GM18498 (cell line): ENCODE data around the gene ITPK1.

Experiments
- ATAC-seq: cut with Tn5 transposase; IDR thresholded peaks from one replicate; pipeline ENCODE4 v1.9.1; 2021; ENCODE audit warnings: mild to moderate bottlenecking, moderate library complexity; ENCODE audit not compliant: unreplicated experiment

ITPK1 gene

DNA sequence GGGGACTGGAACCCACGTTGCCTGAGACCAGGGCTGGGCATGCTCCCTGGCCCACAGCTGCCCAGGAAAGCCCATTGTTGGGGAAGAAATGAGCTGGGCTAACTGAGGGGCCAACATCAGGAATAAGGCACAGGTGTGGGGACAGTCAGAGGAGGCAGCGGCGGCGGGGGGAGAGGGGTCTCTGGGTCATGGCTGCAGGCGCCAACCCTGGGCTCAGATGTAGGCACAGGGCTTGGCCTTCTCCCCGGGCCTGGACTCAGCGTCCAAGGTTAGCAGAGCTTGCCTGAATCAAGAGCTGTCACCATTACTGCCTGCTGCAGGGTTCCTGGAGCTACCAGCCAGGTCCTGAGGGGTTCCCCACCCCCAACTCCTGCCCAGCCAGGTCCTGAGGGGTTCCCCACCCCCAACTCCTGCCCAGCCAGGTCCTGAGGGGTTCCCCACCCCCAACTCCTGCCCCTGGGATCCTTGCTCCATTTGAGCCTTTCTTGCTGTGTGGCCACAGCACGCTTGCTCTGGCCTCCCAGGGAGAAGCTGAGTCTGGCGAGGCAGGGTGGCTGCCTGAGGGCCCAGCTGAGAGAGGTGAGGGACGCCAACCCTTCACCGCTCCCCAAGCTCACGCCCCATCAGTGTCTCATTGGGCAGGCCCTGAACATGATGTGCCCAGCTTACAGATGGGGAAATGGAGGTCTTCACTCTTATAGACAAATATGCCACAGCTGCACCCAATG lies 186.6 kb downstream of the ITPK1 start:
- no peak for ATAC-seq

GRCh38 chr14:92928258-92928629 lies 187.5 kb downstream of the ITPK1 start:
- no peak for ATAC-seq

DNA sequence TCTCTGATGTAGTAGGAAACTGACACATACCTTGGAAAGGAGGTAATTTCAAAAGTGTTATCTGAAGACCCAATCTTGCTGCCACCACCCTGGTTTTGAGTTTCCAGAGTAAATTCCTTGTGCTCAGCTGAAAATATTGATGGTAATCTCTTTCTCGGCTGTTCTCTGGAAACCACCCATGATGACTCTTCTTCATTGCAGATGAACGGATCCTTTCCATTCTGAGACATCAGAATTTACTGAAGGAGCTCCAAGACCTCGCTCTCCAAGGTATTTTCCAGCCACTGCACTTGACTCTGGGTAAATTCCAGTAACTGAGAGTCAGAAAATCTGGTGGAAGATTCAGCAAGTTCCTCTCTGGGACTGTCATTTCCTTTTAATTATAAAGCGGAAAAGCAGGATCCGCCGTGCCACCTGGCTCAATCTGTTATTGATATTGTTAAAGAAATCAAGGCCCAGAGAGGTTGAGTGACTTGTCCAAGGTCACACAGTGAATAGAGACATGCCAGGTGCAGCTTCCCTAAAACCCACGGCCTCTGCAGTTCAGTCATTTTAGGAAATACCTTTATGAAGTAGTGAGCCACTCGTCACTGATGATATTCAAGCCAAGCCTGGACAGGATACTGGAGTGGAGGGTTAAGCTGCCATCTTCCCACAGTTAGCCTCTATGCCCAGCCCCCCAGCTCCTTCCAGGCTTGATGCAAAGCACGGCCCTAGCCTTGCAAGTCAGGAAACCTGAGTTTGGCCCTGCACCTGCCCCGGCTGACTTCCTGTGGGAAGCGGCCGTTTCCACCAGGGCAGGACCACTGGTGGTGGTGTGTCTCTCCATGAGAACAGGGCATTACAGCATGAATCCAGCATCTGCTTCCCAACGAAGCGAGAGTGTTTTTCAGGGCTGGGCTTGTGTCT lies 188.1 kb downstream of the ITPK1 start:
- ATAC-seq, result no peak

GRCh38 chr14:92926931-92927330 lies 188.8 kb downstream of the ITPK1 start:
- ATAC-seq, result no peak

- ATAC-seq, result no peak
Measured at GRCh38 chr14:92926180-92926845, 189.4 kb downstream of the ITPK1 start.

DNA sequence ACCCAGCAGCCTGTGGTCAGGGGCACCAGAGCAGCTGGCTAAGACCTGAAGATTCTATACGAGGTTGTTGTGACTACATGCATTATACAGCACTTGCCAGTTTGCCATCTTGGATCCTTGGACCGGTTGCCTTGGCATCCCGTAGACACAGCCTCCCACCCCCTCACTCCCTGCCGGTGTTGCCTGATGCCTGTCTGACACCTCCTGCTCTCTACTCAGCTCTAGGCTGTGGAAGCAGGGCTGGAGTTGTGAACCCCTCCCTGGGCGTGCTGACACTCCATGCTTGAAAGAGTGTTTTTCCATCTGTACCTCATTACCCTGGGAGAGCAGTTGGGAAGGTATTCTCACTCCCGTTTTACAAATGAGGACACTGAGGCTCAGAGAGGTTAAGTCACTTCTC lies 190.3 kb downstream of the ITPK1 start:
- ATAC-seq, result no peak

DNA sequence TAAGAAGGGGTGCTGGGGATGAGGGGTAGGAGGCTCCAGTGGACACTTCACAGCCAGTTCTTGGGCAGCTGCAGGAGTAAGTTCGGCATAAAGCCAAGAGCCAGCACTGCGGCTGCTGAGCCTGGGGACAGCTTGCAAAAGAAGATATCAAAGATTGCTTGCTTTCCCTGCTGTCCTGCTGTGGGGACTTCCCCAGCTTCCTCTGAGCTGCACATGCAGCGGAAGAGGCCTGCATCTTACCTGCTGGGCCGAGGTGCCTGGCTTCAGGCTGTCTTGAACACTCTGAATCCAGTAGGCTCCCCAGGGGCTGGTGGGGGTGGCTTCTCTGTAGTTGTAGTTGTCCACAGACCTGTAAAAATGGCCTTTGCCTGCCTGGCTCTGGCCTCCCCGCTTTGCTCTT lies 191.5 kb downstream of the ITPK1 start:
- ATAC-seq, result no peak

GRCh38 chr14:92923744-92924103 lies 192.0 kb downstream of the ITPK1 start:
- no peak for ATAC-seq

DNA sequence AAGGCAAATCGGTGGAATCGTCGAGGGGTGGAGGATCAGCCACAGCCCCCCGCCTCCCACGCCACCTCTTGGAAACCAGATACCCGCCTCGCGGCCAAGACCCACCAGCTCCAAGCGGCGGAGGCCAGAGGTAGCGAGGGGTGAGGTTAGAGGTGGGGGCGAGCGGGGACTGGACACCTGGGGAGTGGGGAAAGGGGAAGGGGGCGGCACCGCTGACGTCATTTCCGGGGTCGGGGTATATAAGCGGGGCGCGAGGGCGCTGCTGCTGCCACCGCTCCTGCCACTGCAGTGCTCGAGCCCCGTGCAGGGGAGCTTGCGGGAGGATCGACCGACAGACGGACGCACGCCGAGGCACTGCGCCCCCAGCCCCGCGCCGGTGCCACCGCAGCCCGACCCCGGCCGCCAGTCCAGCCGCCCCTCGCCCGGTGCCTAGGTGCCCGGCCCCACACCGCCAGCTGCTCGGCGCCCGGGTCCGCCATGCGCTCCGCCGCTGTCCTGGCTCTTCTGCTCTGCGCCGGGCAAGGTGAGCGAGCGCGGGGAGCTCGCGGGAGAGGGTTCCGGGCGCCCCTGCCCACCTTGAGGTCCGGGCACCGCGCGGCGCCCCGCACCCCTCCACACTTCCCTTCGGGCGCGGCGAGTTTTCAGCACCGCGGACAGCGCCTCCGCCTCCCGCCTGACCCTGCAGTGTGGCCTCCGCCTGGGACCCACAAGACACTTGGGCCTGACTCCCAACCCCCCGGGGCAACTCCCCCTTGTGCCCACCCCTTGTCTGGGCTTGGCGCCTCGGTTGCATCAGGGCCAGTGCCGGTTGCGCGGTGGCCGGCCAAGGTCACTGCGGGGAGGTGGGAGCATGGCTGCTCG lies 192.6 kb downstream of the ITPK1 start, which contains the start of gene CHGA:
Gene CHGA, plus strand, starts transcription at position 268 of the 861 bp plus-strand sequence. Its CDS starts 210 bp downstream, at position 478.
- ATAC-seq, result no peak

DNA sequence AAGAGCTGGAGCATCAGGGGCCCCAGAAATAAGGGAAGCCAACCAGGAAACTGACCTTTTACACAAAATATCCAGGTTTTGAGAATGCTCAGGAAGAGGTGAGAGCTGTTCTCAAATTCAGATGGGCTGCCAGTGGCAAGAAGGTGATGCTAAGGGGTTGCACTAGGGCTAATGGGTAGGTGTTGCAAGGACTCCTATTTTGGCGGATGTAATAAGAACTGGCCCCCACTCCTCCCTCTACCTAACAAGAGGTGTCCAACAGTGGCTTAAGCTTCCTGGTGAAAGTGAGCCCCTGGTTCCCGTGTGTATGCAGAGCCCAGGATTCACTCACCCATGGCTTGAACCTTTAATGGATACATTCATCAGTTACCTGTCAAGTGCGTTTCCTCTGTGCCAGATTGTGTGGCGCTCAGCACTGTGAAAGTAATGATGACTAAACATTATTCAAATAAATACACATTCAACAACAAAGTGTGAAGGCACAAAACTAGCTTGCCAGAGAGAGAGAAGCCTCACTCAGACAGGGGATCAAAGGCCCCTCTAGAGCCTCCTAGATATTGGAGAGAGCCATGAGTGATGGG lies 193.5 kb downstream of the ITPK1 start:
- ATAC-seq, result no peak

- no peak for ATAC-seq
Measured at GRCh38 chr14:92920001-92920400, 195.7 kb downstream of the ITPK1 start.

GRCh38 chr14:92917956-92918355 lies 197.8 kb downstream of the ITPK1 start:
- no peak for ATAC-seq

DNA sequence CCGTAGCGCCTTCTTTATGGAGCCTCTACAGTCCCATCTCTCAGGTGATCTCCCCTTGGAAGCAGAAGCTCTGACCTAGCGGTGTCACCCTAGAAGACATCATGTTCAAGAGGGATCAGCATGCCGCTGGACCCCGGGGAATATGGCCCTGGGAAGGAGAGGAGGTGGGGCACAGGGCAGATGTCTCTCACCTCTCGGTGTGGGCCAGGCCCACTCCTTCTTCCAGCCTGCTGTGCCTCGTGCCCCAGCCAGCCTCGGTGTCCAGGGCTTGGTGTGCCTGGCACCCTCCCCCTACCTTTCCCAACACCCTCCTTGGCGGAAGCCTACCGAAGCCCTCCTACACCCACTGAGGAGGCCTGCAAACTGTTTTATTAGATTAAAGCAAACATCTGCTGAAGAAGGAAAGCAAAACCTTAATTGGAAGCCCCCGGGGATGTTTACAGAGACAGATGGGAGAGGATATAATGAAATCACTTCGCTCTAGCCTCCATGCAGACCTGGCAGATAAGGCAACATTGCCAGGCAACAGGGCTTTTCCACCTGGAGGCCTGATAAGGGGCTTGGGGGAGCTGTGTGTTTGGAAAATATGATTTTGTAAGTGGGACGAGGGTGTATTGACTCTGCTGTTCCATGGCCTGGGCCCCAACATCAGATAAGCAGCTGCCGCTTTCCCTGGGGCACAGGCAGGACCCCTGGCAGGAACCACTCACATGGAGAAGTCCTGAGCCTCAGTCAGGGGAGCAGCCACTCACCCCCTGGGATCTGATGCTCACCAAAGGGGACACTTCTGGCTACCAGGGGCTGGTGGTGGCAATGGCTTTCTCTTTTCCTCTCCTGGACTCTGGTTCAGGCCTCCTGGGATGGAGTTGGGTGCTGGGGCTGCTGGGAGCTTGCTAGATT lies 198.4 kb downstream of the ITPK1 start:
- no peak for ATAC-seq

DNA sequence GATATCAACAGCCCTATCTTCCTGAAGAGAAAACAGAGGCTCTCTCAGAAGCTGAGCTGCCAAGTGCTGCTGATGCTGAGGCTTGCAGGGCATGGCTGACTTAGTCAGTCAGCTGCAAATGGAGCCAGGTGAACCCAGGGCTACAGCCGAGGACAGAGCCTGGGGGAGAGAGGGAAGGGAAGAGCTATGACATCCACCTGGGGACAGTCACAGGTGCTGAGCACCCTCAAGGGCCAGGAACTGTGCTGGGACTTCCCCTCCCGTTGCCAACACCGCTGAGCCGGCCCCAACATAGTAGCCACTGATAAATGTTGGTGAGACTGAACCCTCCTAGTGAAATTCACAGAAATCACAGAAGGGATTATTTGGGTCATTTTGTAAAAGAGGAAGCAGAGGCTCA lies 199.5 kb downstream of the ITPK1 start:
- ATAC-seq, result no peak

GRCh38 chr14:92914087-92914656 lies 201.6 kb downstream of the ITPK1 start:
- ATAC-seq, result no peak

DNA sequence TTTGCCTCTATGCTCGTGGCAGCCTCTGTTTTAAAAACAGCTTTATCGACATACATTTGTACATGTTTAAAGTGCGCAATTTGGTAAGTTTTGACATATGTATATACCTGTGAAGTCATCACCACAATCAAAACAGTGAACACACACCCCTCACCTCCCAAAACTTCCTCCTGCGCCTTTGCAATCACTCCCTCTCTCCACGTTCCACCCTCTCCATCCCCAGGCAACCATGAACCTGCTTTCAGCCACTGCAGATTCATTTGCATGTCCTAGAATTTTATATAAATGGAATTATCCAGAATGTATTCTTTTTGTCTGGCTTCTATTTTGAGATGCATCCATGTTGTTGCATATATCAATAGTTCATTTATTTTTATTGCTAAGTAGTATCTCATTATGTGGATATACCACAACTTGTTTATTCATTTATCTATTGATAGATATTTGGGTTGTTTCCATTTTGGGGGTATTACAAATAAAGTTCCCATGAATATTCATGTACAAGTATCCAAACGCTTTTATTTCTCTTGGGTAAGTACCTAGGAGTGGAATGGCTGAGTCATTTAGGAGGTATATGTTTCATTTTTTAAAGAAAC lies 208.3 kb downstream of the ITPK1 start:
- no peak for ATAC-seq

DNA sequence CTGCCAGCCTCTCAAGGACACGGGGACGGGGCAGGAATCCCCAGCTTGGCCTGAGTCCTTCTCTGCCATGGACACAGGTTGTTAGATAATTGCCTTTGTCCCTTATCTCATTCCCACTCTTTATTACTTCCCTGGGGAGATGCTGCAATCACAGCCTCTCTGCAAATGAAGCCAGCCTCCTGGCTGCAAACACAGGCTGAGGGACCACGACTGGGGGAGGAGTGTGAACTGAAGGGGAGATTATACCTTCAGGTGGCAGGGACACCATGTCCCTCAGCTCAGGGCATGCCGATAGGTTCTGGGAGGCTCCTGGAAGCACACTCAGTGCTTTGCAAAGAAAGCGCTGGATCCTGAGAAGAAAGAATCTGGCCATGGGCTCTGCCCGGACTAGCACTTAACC lies 208.9 kb downstream of the ITPK1 start:
- no peak for ATAC-seq

DNA sequence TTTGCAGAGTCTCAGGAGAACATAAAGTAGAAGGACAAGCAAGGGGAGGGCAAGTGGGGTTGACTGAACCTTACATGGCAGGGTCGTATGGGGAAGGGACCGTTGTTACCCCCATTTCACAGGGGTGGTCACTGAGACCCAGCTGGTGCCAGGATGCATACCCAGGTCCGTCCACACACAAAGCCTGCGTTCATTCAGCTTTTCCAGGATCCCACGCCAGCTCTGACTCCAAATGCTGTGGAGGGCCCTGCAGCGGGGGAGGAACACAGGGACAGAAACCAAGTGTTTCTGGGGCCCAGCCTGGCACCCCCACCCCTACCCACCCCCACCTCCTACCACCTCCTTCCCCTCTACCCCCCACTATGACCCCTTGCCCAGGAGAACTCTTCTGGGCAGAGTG lies 209.3 kb downstream of the ITPK1 start:
- no peak for ATAC-seq

DNA sequence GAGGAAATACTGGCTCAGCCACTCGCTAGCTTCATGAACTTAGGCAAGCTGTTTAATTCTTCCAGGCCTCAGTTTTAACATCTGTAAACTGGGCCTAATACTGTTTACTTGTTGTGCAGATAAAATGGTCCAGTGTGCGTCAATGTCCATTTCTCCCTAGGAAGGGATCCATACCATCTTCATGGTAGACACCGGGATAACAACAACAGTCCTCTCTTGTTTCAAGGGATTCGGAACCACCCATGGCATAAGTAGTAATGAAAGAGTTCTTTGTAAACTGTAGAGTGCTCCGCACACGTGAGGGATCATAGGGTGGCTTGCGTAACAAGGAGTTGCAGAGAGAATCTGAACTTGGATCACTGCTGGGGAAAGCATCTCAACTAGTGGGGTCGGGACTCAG lies 210.1 kb downstream of the ITPK1 start:
- no peak for ATAC-seq
